GM12891 (cell line): Measurements from ENCODE around the gene ANXA2.

Experiments
- POLR2A ChIP-seq: IDR thresholded peaks from 2 replicates; pipeline ENCODE4 v1.6.1; 2011; ENCODE audit warnings: low read depth, low read length, control low read depth
- POLR2AphosphoS5 ChIP-seq: IDR thresholded peaks from 2 replicates; pipeline ENCODE4 v1.6.1; 2011; ENCODE audit warnings: low read depth, low read length, control low read depth
- SPI1 ChIP-seq: IDR thresholded peaks from 2 replicates; pipeline ENCODE4 v1.6.1; 2011; ENCODE audit warnings: low read depth, low read length, control low read depth

DNA sequence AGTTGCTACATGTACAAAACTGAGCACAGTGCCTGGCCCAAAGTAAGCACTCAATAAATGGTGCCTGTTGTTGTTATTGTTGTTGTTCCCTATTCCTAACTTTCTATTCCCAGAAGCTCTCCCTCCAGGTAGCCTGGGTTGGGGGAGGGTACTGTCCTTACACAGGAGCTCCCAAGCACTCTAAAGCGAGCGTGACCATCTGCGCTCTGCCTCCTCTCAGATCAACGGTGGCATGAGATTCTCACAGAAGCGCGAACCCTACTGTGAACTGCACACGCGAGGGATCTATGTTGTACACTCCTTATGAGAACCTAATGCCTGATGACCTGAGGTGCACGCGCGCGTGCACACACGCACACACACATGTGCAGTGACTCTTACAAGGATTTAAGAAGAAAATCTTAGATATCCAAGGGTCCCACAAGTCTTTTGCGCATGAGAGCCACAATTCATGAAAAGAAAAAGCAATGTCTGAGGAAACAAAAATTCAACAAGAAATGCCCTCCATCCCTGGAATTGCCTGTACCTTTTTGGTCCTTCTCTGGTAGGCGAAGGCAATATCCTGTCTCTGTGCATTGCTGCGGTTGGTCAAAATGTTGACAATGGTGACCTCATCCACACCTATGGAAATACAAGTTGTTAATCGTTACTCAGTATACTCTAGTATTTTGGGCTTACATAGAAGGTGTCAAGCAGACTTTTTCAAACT, 33.7 kb downstream of the ANXA2 start:
- TF ChIP-seq POLR2A (no peak), SPI1 (no peak), POLR2AphosphoS5 (no peak)
